CD4-positive, CD25-positive, alpha-beta regulatory T cell (primary cell): ENCODE measurements around the gene HESX1. TPM values are rescaled to one million over a fixed set of nuclear protein-coding genes. Genes with fewer than 3 reads are reported as not detected.

ENCODE experiments used
- ATAC-seq, 2 donors: fragments of 150-1000 bp; cut with Tn5 transposase; one replicate each; pipeline ENCODE4 v1.10.0; 2021; ENCODE audit warnings: low read depth in 2 of 2, moderate number of reproducible peaks in 2 of 2, moderate library complexity in 1 of 2
- DNase-seq, 3 donors: peaks; one replicate each; pipeline versions ENCODE4 v3.0.0 to v3.0.0-alpha.2; 2012 to 2022; ENCODE audit warnings: mixed read lengths in 1 of 3
- H3K27ac ChIP-seq: one replicate; pipeline ENCODE4 v1.7.0; 2013; ENCODE audit warnings: mild to moderate bottlenecking, low read length; ENCODE audit not compliant: insufficient read depth, poor library complexity, severe bottlenecking
- H3K27me3 ChIP-seq: one replicate; pipeline ENCODE4 v1.7.0; 2013; ENCODE audit warnings: low read length; ENCODE audit not compliant: control insufficient read depth, insufficient read depth
- H3K36me3 ChIP-seq: one replicate; pipeline ENCODE4 v1.7.0; 2013; ENCODE audit warnings: mild to moderate bottlenecking, low read length, moderate library complexity; ENCODE audit not compliant: control insufficient read depth, insufficient read depth
- H3K4me1 ChIP-seq: 2 replicates; pipeline ENCODE4 v1.7.0; 2013; ENCODE audit warnings: mild to moderate bottlenecking, low read length; ENCODE audit not compliant: insufficient read depth, control insufficient read depth, poor library complexity, severe bottlenecking
- H3K4me3 ChIP-seq: one replicate; pipeline ENCODE4 v1.7.0; 2013; ENCODE audit warnings: low read depth, mild to moderate bottlenecking, low read length, moderate library complexity
- H3K9me3 ChIP-seq, 2 experiments: 1 replicate in 1 of 2; 2 replicates in 1 of 2; pipeline ENCODE4 v1.7.0; 2013; ENCODE audit warnings: low read length in 2 of 2, mild to moderate bottlenecking in 1 of 2, moderate library complexity in 1 of 2; ENCODE audit not compliant: control insufficient read depth in 2 of 2
- H3K27ac Mint-ChIP-seq, 3 donors: one replicate each; pipeline ENCODE4 v1.8.0; 2020 to 2022; ENCODE audit warnings: mild to moderate bottlenecking in 3 of 3, mixed read lengths in 3 of 3, moderate library complexity in 2 of 3
- H3K27me3 Mint-ChIP-seq: one replicate; pipeline ENCODE4 v1.8.0; 2022; ENCODE audit warnings: mild to moderate bottlenecking, mixed read lengths
- H3K36me3 Mint-ChIP-seq: one replicate; pipeline ENCODE4 v1.8.0; 2020; ENCODE audit warnings: mixed read lengths
- H3K4me1 Mint-ChIP-seq, 4 donors: one replicate each; pipeline ENCODE4 v1.8.0; 2020 to 2022; ENCODE audit warnings: mixed read lengths in 4 of 4, mild to moderate bottlenecking in 1 of 4
- H3K4me3 Mint-ChIP-seq, 4 donors: one replicate each; pipeline ENCODE4 v1.8.0; 2020 to 2022; ENCODE audit warnings: mild to moderate bottlenecking in 4 of 4, mixed read lengths in 4 of 4, moderate library complexity in 3 of 4
- H3K9me3 Mint-ChIP-seq, 7 donors: one replicate each; pipeline ENCODE4 v1.8.0; 2020 to 2022; ENCODE audit warnings: mixed read lengths in 7 of 7, mild to moderate bottlenecking in 3 of 7, moderate library complexity in 2 of 7
- polyA plus RNA-seq, 4 donors: library from polyadenylated mRNA; unstranded; fragments of 300-500 nt; fragmentation: Illumina TruSeq; gene quantifications; one replicate each; pipeline ENCODE4 v1.2.3, GENCODE V29; 2021
- total RNA-seq: library from RNA; stranded (reverse); gene quantifications from one replicate; pipeline ENCODE4 v1.2.3, GENCODE V29; 2022

HESX1 gene
- not detected for total RNA-seq
- polyA plus RNA-seq: under 1 TPM in 1 of 4 donors, not detected in 3; 0.78 TPM

GRCh38 chr3:57199895-57200297 lies at the start of gene HESX1:
HESX1 (minus strand) TSS chr3:57199978; CDS start chr3:57199918, 60 bp downstream.
- Histone ChIP-seq H3K4me3 (no peak within 1 kb of the TSS), H3K9me3 (no peaks in the 10 kb centered on the region), H3K27me3 (peaks cover 10% of the 10 kb centered on the region), H3K27ac (no peak within 1 kb of the TSS), H3K36me3 (no peaks in the 10 kb centered on the region), H3K4me1 (no peaks in the 10 kb centered on the region)
- Mint-ChIP-seq H3K27me3 (peaks cover 15% of the 10 kb centered on the region), H3K27ac (no peak within 1 kb of the TSS), H3K9me3 (no peaks in the 10 kb centered on the region), H3K4me1 (no peaks in the 10 kb centered on the region), H3K36me3 (no peaks in the 10 kb centered on the region), H3K4me3 (no peak within 1 kb of the TSS)
- DNase-seq (no peak), ATAC-seq (no peak)

GRCh38 chr3:57244946-57245345 lies 45.2 kb upstream of the HESX1 start:
- Histone ChIP-seq H3K36me3 (peaks cover 77% of the 10 kb centered on the region), H3K27ac (no peak overlapping the region), H3K9me3 (no peaks in the 10 kb centered on the region), H3K4me3 (no peak overlapping the region), H3K27me3 (no peaks in the 10 kb centered on the region), H3K4me1 (no peaks in the 10 kb centered on the region)
- no peak overlapping the region for H3K4me3 Mint-ChIP-seq
- H3K4me1 Mint-ChIP-seq: peaks cover 0 to 12% (median 5%) of the 10 kb centered on the region in 4 donors
- H3K9me3 Mint-ChIP-seq: no peaks in the 10 kb centered on the region
- peaks cover 64% of the 10 kb centered on the region for H3K36me3 Mint-ChIP-seq
- no peak for ATAC-seq
- DNase-seq: no peak
- no peak overlapping the region for H3K27ac Mint-ChIP-seq
- no peaks in the 10 kb centered on the region for H3K27me3 Mint-ChIP-seq

DNA sequence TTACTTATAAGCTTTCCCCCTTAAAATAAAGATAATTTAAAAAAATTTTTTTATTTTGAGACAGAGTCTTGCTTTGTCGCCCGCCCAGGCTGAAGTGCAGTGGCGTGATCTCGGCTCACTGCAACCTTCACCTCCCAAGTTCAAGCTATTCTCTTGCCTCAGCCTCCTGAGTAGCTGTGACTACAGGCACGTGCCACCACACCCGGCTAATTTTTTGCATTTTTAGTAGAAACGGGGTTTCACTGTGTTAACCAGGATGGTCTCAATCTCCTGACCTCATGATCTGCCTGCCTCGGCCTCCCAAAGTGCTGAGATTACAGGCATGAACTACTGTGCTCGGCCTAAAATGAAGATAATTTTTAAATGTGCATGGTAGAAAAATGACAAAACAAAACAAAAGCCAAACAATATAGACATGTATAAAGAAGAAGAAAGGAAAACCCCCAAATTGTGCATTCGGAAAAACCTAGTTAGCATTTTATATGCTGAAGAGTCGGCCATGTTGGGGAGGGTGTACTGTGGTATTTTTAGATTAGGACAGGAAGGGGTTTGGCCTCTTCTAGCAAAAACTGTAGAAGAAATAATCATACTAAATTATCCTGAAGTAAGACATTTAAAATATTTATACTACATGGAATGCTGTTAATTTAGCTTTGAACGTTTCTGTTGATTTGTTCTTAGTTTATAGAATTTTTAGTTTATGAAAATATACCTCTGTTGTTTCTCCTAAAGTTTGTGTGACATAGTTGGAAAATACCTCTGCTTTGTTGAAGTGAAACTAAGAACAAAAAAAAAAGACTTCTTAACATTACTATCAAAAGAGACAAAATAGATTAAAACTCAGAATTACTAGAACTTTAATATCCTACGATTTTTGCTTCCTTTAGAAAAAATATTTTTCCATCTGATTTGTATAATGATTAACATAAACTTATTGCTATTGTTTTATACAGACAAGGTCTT lies 35.1 kb upstream of the HESX1 start:
- Histone ChIP-seq H3K36me3 (peaks cover 26% of the 10 kb centered on the region), H3K27ac (no peak overlapping the region), H3K4me3 (no peak overlapping the region), H3K27me3 (no peaks in the 10 kb centered on the region), H3K4me1 (no peaks in the 10 kb centered on the region), H3K9me3 (no peaks in the 10 kb centered on the region)
- H3K9me3 Mint-ChIP-seq: no peaks in the 10 kb centered on the region
- H3K4me3 Mint-ChIP-seq: no peak overlapping the region
- H3K27me3 Mint-ChIP-seq: no peaks in the 10 kb centered on the region
- ATAC-seq (no peak), DNase-seq (no peak)
- H3K4me1 Mint-ChIP-seq: peaks cover 10 to 31% (median 22%) of the 10 kb centered on the region in 4 donors
- peaks cover 22% of the 10 kb centered on the region for H3K36me3 Mint-ChIP-seq
- peak overlapping the region in 1 of 3 donors; percentile 80 for H3K27ac Mint-ChIP-seq

DNA sequence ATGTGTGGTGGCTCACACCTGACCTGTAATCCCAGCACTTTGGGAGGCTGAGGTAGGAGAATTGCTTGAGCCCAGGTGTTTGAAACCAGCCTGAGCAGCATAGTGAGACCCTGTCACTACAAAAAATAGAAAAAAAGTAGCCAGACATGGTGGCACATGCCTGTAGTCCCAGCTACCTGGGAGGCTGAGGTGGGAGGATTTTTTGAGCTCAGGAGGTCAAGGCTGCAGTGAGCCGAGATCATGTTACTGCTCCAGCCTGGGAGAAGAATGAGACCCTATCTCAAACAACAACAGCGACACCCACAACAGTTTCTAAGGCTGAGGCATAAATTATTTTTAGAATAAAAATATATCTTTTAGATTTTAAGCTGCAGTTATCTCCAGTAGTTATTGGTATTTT lies 34.0 kb upstream of the HESX1 start:
- Mint-ChIP-seq H3K27me3 (no peaks in the 10 kb centered on the region), H3K27ac (no peak overlapping the region), H3K36me3 (peaks cover 14% of the 10 kb centered on the region), H3K4me1 (peaks cover 17 to 41% (median 29%) of the 10 kb centered on the region in 4 donors), H3K4me3 (peak overlapping the region in 1 of 4 donors; percentile 65), H3K9me3 (no peaks in the 10 kb centered on the region)
- Histone ChIP-seq H3K4me3 (no peak overlapping the region), H3K4me1 (peaks cover 10% of the 10 kb centered on the region), H3K36me3 (peaks cover 18% of the 10 kb centered on the region), H3K9me3 (no peaks in the 10 kb centered on the region), H3K27ac (no peak overlapping the region), H3K27me3 (no peaks in the 10 kb centered on the region)
- no peak for ATAC-seq
- no peak for DNase-seq

DNA sequence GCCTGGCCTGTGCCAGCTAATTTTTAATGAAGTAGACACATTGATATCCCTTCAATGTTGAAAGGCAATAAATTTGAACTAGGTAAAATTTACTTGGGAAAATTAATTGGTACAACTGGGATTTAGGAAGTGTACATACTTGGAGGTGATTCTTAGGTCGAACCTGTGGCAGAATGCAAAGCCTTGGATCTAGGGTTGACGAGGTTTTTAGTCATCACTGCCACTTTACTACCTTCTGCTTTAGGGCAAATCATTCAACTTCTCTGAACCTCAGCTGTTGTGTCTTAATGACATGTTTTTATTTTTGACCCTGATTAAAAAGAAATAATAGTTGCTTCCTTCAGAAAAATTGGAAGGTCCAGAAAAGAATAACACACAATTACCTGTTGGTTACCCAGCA lies 30.2 kb upstream of the HESX1 start:
- ATAC-seq: no peak
- Mint-ChIP-seq H3K27me3 (no peaks in the 10 kb centered on the region), H3K27ac (no peak overlapping the region), H3K4me3 (peak overlapping the region in 3 of 4 donors; percentile 52 to 91 (median 88)), H3K36me3 (no peaks in the 10 kb centered on the region), H3K4me1 (peaks cover 19 to 50% (median 30%) of the 10 kb centered on the region in 4 donors), H3K9me3 (no peaks in the 10 kb centered on the region)
- H3K4me3 ChIP-seq: no peak overlapping the region
- no peaks in the 10 kb centered on the region for H3K36me3 ChIP-seq
- no peak for DNase-seq
- H3K4me1 ChIP-seq: peaks cover 23% of the 10 kb centered on the region
- no peaks in the 10 kb centered on the region for H3K9me3 ChIP-seq
- no peaks in the 10 kb centered on the region for H3K27me3 ChIP-seq
- H3K27ac ChIP-seq: no peak overlapping the region

GRCh38 chr3:57227930-57228751 lies 28.4 kb upstream of the HESX1 start:
- Histone ChIP-seq H3K27ac (peak overlapping the region; percentile 23), H3K4me1 (peaks cover 23% of the 10 kb centered on the region), H3K36me3 (no peaks in the 10 kb centered on the region), H3K9me3 (no peaks in the 10 kb centered on the region), H3K27me3 (no peaks in the 10 kb centered on the region), H3K4me3 (peak overlapping the region; percentile 85)
- Mint-ChIP-seq H3K27ac (peak overlapping the region; percentile 65 to 92 (median 67)), H3K27me3 (peaks cover 11% of the 10 kb centered on the region), H3K4me1 (peaks cover 19 to 42% (median 24%) of the 10 kb centered on the region in 4 donors), H3K36me3 (no peaks in the 10 kb centered on the region), H3K4me3 (peak overlapping the region; percentile 88 to 97 (median 92)), H3K9me3 (no peaks in the 10 kb centered on the region)
- peak; percentile 38 to 48 for ATAC-seq
- DNase-seq: peak; percentile 9 to 70 (median 37)

GRCh38 chr3:57227204-57227929 lies 27.6 kb upstream of the HESX1 start, which contains the start of gene APPL1:
APPL1 (plus strand) TSS chr3:57227729; CDS start chr3:57227884, 155 bp downstream.
- Mint-ChIP-seq H3K27ac (peak within 1 kb of the TSS; percentile 85 to 92 (median 91)), H3K4me3 (peak within 1 kb of the TSS; percentile 90 to 97 (median 94)), H3K4me1 (peaks cover 18 to 37% (median 23%) of the 10 kb centered on the region in 4 donors), H3K9me3 (no peaks in the 10 kb centered on the region), H3K27me3 (peaks cover 13% of the 10 kb centered on the region), H3K36me3 (no peaks in the 10 kb centered on the region)
- peak; percentile 79 to 92 (median 81) for DNase-seq
- H3K4me3 ChIP-seq: peak within 1 kb of the TSS; percentile 85
- H3K4me1 ChIP-seq: peaks cover 23% of the 10 kb centered on the region
- no peaks in the 10 kb centered on the region for H3K36me3 ChIP-seq
- ATAC-seq: peak; percentile 88
- H3K27me3 ChIP-seq: no peaks in the 10 kb centered on the region
- H3K27ac ChIP-seq: peak within 1 kb of the TSS; percentile 23
- no peaks in the 10 kb centered on the region for H3K9me3 ChIP-seq
